ENCODE results near the gene NEMP1. TPM values are rescaled to one million over a fixed set of nuclear protein-coding genes. Genes with fewer than 3 reads are reported as not detected.

The NEMP1 gene
- total RNA-seq, 4 donors from 2014 or later: 4.0 to 66.7 (median 5.2) TPM

DNA sequence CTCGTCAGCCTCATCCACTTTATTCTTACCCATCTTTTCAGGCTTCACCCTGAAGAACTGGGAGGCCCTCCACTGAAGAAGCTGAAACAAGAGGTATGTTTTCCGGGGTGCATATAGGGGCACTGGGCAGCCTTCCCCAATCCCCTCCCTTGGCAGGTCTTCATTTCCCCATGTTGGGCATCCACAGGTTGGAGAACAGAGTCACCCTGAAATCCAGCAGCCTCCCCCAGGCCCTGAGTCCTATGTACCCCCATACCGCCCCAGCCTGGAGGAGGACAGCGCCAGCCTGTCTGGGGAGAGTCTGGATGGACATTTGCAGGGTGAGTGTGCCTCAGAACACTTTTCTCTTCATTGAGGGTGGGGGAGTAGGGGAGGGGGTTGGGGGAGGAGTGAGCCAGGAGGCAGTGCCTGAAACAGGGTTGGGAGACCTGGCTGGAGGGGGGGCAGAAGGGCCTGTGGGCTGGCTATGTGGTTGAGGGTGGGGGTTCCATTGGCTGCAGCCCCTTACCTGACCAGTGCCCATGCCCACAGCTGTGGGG, 14.4 kb upstream of the NEMP1 start:
- TF ChIP-seq POLR2A (IDR thresholded peaks at IDR 0.05): no peak
- TF ChIP-seq EP300 (IDR thresholded peaks at IDR 0.05; ENCODE audit: low read depth): no peak
- TF ChIP-seq POLR2AphosphoS5 (IDR thresholded peaks at IDR 0.05): no peak
- TF ChIP-seq, protein P1, sequence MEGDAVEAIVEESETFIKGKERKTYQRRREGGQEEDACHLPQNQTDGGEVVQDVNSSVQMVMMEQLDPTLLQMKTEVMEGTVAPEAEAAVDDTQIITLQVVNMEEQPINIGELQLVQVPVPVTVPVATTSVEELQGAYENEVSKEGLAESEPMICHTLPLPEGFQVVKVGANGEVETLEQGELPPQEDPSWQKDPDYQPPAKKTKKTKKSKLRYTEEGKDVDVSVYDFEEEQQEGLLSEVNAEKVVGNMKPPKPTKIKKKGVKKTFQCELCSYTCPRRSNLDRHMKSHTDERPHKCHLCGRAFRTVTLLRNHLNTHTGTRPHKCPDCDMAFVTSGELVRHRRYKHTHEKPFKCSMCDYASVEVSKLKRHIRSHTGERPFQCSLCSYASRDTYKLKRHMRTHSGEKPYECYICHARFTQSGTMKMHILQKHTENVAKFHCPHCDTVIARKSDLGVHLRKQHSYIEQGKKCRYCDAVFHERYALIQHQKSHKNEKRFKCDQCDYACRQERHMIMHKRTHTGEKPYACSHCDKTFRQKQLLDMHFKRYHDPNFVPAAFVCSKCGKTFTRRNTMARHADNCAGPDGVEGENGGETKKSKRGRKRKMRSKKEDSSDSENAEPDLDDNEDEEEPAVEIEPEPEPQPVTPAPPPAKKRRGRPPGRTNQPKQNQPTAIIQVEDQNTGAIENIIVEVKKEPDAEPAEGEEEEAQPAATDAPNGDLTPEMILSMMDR (IDR thresholded peaks at IDR 0.05): no peak
- Histone ChIP-seq H3K36me3 (peaks cover 0 to 18% (median 0%) of the 10 kb centered on the region in 4 donors), H3K4me3 (no peak overlapping the region), H3K4me1 (peaks cover 21 to 70% (median 47%) of the 10 kb centered on the region in 4 donors), H3K27ac (peak overlapping the region; percentile 75 to 98 (median 95)), H3K27me3 (no peaks in the 10 kb centered on the region), H3K9me3 (no peaks in the 10 kb centered on the region)
- intact Hi-C loops (cut with DNase I; ENCODE audit: low total_unique reads): no loop called here
- WGBS, 2 donors (ENCODE audit: low coverage in 1 of 2): 81 to 100% methylated on average over 1 to 4 of the region's 4 CpGs
- in situ Hi-C loops (cut with MboI; ENCODE audit: low pct_ligation_motif_present in 1 of 4, low pct_unique_long_range_greater_than_20kb in 1 of 4, low sequenced_read_pairs in 3 of 4): no loop called here
- DNase-seq: no peak

- TF ChIP-seq EP300 (IDR thresholded peaks at IDR 0.05; ENCODE audit: low read depth) (no peak), POLR2A (IDR thresholded peaks at IDR 0.05) (no peak), POLR2AphosphoS5 (IDR thresholded peaks at IDR 0.05) (no peak)
- TF ChIP-seq, protein P1 (IDR thresholded peaks at IDR 0.05): no peak
- Histone ChIP-seq H3K9me3 (no peaks in the 10 kb centered on the region), H3K27me3 (no peaks in the 10 kb centered on the region), H3K36me3 (peaks cover 0 to 16% (median 0%) of the 10 kb centered on the region in 4 donors), H3K4me1 (peaks cover 22 to 74% (median 52%) of the 10 kb centered on the region in 4 donors), H3K27ac (peak overlapping the region; percentile 75 to 98 (median 95)), H3K4me3 (no peak overlapping the region)
- intact Hi-C loops (cut with DNase I; ENCODE audit: low total_unique reads) (no loop called here), in situ Hi-C loops (cut with MboI; ENCODE audit: low pct_ligation_motif_present in 1 of 4, low pct_unique_long_range_greater_than_20kb in 1 of 4, low sequenced_read_pairs in 3 of 4) (no loop called here)
- WGBS, 2 donors (ENCODE audit: low coverage in 1 of 2): 72% methylated on average over 5 of the region's 5 CpGs; no CpG with 5 or more reads in 1 of the 2 donors
- DNase-seq: no peak
These were observed 13.9 kb upstream of the NEMP1 start for GRCh38 chr12:57092529-57092862.

DNA sequence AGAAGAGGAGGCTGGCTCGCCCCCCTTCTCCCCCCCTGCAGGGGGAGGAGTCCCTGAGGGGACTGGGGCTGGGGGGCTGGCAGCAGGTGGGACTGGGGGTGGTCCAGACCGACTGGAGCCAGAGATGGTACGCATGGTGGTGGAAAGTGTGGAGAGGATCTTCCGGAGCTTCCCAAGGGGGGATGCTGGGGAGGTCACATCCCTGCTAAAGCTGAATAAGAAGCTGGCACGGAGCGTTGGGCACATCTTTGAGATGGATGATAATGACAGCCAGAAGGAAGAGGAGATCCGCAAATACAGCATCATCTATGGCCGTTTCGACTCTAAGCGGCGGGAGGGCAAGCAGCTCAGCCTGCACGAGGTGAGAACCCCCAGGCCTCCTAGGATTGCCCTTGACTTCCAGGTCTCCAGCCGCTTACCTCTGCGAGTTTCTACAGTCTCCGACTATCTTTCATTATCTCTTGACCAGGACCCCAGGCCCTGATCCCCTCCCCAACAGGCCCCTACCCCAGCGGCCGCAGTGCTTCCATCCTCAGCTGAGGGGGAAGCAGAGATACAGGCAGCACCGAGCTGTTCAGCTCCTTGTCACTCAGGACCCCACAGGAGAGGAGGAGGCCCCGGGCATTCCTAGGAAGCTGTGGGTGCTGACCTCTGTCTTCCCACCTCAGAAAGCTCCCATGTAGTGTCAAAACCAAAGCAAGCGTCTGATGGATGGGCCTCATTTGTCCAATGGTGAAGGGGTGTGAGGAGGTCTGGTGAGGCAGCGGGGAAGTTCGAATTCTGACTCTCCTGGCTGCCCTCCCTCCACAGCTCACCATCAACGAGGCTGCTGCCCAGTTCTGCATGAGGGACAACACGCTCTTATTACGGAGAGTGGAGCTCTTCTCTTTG, 13.3 kb upstream of the NEMP1 start:
- 80 to 81% methylated on average over 4 to 24 of the region's 25 CpGs for WGBS, 2 donors (ENCODE audit: low coverage in 1 of 2)
- in situ Hi-C loops (cut with MboI; ENCODE audit: low pct_ligation_motif_present in 1 of 4, low pct_unique_long_range_greater_than_20kb in 1 of 4, low sequenced_read_pairs in 3 of 4): no loop called here
- no peak for DNase-seq
- Histone ChIP-seq H3K9me3 (no peaks in the 10 kb centered on the region), H3K27me3 (no peaks in the 10 kb centered on the region), H3K4me3 (no peak overlapping the region), H3K4me1 (peaks cover 23 to 79% (median 57%) of the 10 kb centered on the region in 4 donors), H3K27ac (peak overlapping the region; percentile 92 to 98 (median 96)), H3K36me3 (peaks cover 0 to 10% (median 0%) of the 10 kb centered on the region in 4 donors)
- TF ChIP-seq EP300 (IDR thresholded peaks at IDR 0.05; ENCODE audit: low read depth) (no peak), POLR2AphosphoS5 (IDR thresholded peaks at IDR 0.05) (no peak), POLR2A (IDR thresholded peaks at IDR 0.05) (no peak)
- TF ChIP-seq, protein P1 (IDR thresholded peaks at IDR 0.05): no peak
- intact Hi-C loops (cut with DNase I; ENCODE audit: low total_unique reads): no loop called here

GRCh38 chr12:57090924-57091637, 12.5 kb upstream of the NEMP1 start:
- Histone ChIP-seq H3K4me3 (peak overlapping the region in 3 of 4 donors; percentile 52 to 77 (median 68)), H3K27me3 (no peaks in the 10 kb centered on the region), H3K9me3 (no peaks in the 10 kb centered on the region), H3K27ac (peak overlapping the region; percentile 92 to 98 (median 96)), H3K36me3 (peaks cover 0 to 2% (median 0%) of the 10 kb centered on the region in 4 donors), H3K4me1 (peaks cover 23 to 78% (median 63%) of the 10 kb centered on the region in 4 donors)
- WGBS, 2 donors (ENCODE audit: low coverage in 1 of 2): 72% methylated on average over 17 of the region's 22 CpGs; no CpG with 5 or more reads in 1 of the 2 donors
- TF ChIP-seq, protein P1 (IDR thresholded peaks at IDR 0.05): peak in 1 of 5 experiments; percentile 9
- no peak for TF ChIP-seq POLR2A (IDR thresholded peaks at IDR 0.05)
- no peak for TF ChIP-seq EP300 (IDR thresholded peaks at IDR 0.05; ENCODE audit: low read depth)
- no peak for TF ChIP-seq POLR2AphosphoS5 (IDR thresholded peaks at IDR 0.05)
- intact Hi-C loops (cut with DNase I; ENCODE audit: low total_unique reads) (no loop called here), in situ Hi-C loops (cut with MboI; ENCODE audit: low pct_ligation_motif_present in 1 of 4, low pct_unique_long_range_greater_than_20kb in 1 of 4, low sequenced_read_pairs in 3 of 4) (no loop called here)
- DNase-seq: no peak

Data from transverse colon (tissue), 4 donors.